HK-2 (cell line): ENCODE measurements around the gene PRKRIP1.
"Not testable (repeated sequence)": the region's sequence is repeated elsewhere in the genome, so short reads cannot be mapped to it uniquely, and the experiment has no call there.

Experiments used
- DNase-seq: peaks from one replicate; pipeline ENCODE4 v3.0.0-alpha.2; 2018; ENCODE audit not compliant: unreplicated experiment

Gene PRKRIP1

DNA sequence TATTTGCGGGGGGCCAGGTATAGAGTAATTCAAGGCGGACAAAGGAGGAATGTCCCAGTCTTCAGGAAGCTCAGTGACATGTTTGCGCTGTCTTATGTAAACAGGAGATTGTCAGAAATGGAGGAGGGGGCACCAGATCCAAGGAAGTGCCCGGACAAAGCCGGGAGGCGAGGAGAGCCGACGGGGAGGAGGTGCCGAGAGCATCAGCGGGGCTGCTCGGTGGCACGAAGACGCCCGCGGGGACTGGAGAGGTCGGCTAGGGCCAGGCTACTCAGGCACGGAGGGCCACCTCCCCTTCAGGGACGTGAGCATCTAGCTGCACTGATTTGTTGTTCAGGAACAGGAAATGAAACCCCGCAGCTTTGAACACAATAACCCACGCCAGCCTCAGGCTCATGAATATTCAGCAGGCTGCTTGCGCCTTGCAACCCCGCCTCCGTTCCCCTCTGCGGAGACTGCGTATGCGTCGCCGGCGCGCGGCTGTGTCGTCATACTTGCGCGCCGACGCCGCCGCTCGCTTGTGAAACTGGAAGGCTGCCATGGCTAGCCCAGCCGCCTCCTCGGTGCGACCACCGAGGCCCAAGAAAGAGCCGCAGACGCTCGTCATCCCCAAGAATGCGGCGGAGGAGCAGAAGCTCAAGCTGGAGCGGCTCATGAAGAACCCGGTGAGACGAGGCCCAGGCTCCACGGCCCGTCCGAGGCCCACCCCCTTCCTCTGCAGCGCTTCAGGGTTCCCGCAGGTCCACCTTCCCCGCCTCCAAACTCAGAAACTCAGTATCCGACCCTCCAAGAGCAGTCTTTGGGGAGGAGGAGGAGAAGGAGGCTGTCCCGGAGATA, at the start of gene PRKRIP1:
Gene PRKRIP1 (plus strand): TSS at position 491 of the 837 bp plus-strand sequence. CDS start 49 bp downstream, at position 540.
- DNase-seq = peak; percentile 89

DNA sequence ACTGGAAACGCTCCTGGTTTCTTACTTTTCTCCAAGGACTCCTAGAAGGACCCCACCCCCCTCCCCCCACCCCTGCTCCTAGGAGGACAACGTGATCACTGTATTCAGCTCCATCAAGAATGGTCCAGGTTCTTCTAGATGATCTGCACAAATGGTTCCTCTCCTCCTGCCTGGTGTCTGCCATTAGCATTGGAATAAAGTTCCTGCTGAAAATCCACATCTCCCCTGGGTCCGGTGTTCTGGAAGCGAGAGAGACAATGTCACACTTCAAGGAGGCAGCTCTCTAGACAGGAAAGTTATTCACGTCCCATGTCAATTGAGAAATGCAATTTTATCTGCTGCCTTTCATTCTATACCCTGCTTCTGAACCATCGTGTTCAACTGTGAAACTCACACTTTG, 49.2 kb upstream of the PRKRIP1 start:
- DNase-seq = not testable (repeated sequence)

DNA sequence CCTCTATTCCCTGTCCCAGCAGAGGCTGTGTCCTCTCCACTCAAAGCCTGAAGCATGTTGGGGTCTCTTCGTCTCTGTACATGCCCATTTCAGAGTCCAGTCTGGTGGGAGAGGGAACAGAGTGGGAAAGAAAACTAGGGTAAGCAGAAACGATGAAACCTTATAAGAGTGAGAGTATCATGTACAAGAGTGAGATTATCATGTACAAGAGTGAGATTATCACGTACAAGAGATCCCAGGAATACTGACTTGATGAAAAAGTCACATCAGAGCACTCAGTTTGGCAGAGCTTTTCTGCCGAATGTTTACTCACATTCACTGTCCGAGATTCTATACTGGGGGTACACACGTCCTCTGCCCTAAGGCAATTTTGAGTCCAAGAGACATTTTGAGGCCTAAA, 39.8 kb upstream of the PRKRIP1 start, which contains the start of gene SPDYE6:
Gene SPDYE6 (minus strand): TSS at position 101 of the 400 bp plus-strand sequence. CDS start 421 bp downstream, outside the sequence.
- DNase-seq = not testable (repeated sequence)

DNA sequence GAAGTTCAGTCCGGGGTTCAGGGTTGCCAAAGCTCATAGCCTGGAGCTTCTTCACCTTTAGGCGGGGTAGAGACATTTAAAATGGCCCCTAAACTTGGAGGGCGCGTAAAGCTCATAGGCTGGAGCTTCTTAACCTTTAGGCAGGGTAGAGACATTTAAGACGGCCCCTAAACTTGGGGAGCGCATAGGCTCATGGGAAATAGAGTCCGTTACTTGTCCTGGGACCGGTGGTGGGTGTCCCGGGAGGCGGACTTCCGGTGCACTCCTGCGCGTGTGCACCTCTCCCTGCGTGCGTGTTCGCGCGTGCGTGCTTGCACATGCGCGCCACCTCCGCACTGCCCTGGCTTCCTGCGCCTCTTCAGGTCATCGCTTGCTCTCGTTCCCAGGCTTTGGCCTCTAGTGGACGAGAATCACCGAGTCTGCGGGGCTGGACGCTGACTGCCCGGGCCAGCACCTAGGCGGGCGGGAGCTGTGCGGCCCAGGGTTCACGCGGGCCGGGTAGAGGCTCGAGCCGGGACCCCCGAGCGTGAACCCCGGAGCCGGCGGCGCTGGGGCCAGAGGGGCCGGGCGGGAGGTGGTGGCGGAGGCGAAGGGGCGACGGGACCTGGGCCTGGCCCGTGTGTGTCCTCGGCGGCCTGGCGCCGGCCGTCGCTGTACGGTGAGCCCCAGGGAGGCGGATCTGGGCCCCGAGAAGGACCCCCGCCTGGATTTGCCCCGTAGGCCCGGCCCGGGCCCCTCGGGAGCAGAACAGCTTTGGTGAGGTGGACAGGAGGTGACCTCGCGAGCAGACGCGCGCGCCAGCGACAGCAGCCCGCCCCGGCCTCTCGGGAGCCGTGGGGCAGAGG, 32.4 kb upstream of the PRKRIP1 start:
- peak; percentile 97 for DNase-seq

DNA sequence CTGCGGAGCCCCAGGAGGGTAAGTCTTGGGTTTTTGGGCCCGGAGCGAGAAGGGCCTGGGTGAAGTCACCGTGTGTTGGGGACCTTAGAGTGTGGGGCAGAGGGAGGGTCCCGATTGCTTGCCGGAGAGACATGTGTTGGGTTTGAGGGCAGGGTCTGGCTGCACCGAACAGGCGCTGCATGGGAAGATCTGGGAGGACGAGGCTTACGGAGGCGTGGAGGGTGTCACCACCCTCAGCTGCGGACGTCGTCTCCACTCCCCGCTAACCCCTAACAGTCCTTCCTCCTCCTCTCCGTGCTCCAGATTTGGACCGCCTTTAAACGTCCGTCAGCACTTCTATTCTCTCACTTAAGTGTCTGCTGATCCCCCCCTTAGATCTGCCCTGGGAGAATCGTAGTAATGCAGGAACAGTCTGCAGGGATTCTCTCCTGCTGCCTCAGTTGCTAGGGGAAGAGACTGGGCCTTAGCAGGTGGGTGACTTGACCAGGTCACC, 31.7 kb upstream of the PRKRIP1 start:
- DNase-seq = not testable (repeated sequence)

DNA sequence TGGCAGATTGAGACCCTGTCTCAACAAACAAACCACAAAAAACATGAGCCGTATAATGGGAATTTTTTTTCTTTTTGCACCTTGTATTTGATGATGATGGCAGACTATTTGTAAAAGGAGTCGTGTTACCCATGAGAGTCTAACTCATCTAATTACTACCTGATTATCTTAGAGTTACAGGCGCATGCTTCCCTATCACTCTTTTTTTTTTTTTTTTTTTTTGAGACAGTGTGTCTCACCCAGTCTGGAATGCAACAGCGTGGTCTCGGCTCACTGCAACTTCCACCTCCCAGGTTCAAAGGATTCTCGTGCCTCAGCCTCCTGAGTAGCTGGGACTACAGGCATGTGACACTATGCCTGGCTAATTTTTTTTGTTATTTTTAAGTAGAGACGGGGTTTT, 30.8 kb upstream of the PRKRIP1 start:
- not testable (repeated sequence) for DNase-seq

DNA sequence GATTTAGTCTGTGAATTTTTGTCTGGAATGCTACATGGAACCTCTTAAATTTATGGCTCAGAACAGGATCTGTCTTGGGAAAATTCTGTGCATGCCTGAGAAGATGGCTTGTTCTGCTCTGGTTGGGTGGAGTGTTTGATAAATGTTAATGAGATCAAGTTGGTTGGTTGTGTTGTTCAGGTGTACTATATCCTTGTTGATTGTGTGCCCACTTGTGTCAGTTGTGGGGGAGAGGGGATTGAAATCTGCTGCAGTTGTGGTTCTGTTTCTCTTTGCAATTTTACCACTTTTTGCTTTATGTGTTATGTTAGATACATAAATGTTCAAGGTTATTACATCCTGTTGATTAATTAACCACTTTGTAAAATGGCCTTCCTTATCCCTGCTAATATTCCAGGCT, 26.1 kb upstream of the PRKRIP1 start:
- not testable (repeated sequence) for DNase-seq

GRCh38 chr7:102372796-102373195, 23.4 kb upstream of the PRKRIP1 start:
- DNase-seq = not testable (repeated sequence)

- no peak for DNase-seq
Observed at GRCh38 chr7:102376964-102377466, 19.1 kb upstream of the PRKRIP1 start.

- not testable (repeated sequence) for DNase-seq
Observed at GRCh38 chr7:102380837-102381236, 15.3 kb upstream of the PRKRIP1 start.

DNA sequence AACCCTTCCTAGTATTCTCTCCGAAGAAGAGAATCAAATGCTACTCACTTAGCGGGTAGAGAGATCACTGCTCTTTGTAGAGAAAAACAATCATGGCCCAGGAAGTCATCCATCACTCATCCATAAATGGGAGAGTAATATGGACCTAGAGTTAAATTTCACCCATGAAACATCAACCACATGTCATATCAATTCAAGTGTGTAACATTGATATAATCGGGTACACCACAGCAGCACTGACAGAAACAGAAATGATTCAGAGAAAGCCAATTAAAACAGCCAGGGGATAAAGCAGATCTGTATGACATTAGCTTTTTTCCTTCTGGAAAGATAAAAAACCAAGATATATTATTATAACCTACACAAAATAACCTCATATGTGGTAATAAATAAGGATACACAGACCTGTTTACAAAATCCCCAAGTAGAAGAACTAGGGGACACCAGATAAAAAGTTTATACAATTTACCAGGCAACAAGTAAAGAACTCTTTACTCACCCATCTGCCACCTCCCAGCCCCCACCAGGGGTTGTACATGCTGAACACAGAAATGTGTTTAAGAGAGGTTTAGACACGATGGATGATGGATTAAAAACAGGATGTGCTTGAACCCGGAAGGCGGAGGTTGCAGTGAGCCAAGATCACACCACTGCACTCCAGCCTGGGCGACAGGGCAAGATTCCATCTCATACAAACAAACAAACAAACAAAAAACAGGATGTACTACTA, 14.3 kb upstream of the PRKRIP1 start:
- DNase-seq = not testable (repeated sequence)

DNA sequence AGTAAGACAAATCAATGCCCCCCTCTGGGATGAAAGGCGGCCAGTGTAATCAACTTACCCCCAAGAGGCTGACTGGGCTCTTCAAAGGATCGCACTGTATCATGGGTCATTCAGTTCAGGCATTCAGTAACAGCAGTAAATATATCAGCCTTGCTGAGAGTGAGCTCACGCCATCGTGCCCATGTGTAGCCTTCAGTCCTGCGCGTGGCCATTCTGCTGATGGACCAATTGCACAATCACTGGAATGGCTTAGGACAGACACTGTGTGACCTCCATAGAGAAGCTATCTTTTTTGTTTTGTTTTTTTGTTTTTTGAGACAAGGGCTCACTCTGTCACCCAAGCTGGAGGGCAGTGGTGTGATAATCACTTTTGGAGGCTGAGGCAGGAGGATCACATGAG, 9.1 kb upstream of the PRKRIP1 start:
- DNase-seq = no peak

- DNase-seq = no peak
Observed at GRCh38 chr7:102389810-102390209, 6.4 kb upstream of the PRKRIP1 start.

- peak; percentile 88 for DNase-seq
Observed at GRCh38 chr7:102390697-102391484, 5.3 kb upstream of the PRKRIP1 start.

DNA sequence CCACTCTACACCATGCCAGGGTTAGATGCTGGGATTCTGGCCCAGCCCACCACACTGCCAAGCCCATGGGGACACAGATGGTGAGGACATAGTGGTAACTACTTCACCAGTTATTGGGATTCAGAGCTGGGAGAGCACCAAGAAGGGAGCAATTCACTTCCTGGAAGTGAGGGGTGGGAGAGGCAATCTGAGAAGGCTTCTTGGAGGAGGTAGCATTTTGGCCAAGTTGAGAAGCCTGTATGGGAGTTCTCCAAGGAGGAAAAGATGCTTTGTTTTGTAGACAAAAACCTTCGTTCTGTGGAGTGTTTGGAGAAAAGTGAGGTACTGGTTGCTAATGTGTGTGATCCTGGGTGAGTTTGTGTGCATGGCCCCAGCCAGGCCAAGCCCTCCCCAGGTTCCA, 3.8 kb upstream of the PRKRIP1 start:
- DNase-seq = no peak

DNA sequence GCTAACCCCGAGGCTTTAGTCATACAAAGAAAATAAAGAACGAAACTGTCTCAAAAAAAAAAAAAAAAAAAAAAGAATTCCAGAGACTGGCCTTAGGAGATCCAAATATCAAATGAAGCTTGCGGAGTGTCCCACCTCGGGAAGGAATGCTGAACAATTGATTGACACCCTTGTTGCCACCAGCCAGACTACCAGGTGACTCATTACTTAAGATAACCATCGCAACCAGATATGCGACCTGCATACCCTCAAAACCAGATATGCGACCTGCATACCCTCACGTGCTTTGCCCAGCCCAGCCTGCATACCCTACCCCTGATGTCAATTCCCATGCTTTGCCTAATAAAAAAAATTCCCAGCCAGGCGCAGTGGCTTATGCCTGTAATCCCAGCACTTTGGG, 2.7 kb upstream of the PRKRIP1 start:
- no peak for DNase-seq

DNA sequence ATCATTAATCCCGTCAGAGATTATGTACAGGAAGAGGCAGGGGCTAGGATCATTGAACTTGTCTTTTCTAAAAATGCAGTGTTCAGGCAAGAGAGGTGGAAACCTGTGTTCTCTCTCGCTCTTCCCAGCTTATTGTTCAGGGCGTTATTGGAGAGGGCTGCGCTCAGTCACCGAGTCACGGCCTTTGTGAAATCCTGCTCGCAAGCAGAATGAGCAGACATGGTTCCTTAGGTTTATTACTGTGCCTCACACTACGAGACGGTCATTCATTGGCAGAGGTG, 631 bp upstream of the PRKRIP1 start:
- no peak for DNase-seq

GRCh38 chr7:102396710-102397019, 502 bp downstream of the PRKRIP1 start:
- DNase-seq = no peak

GRCh38 chr7:102398543-102398942, 2.4 kb downstream of the PRKRIP1 start:
- no peak for DNase-seq

GRCh38 chr7:102400360-102400759, 4.2 kb downstream of the PRKRIP1 start:
- no peak for DNase-seq

GRCh38 chr7:102403563-102403962, 7.4 kb downstream of the PRKRIP1 start:
- DNase-seq = no peak
